ENCODE measurements around the gene NDUFAF8. TPM values are rescaled to one million over a fixed set of nuclear protein-coding genes. Genes with fewer than 3 reads are reported as not detected.

NDUFAF8 gene
- polyA plus RNA-seq, 1 donor from 2014 or later, result 76.4 TPM

- Histone ChIP-seq H3K4me2 (ENCODE audit: low read length) (no peak overlapping the region), H3K9me2 (ENCODE audit: insufficient read depth, low read length) (no peaks in the 10 kb centered on the region), H3K27ac (ENCODE audit: low read length) (no peak overlapping the region), H3K4me3 (ENCODE audit: low read length) (no peak overlapping the region), H3K9ac (ENCODE audit: low read length) (no peak overlapping the region), H3K9me3 (ENCODE audit: low read length) (no peaks in the 10 kb centered on the region), H3K79me2 (replicated peaks; ENCODE audit: insufficient read depth, low read length) (no peaks in the 10 kb centered on the region), H3K27me3 (ENCODE audit: insufficient read depth, low read depth, low read length) (no peaks in the 10 kb centered on the region), H4K20me1 (ENCODE audit: insufficient read depth) (no peaks in the 10 kb centered on the region), H3K36me3 (ENCODE audit: insufficient read depth, low read length) (no peaks in the 10 kb centered on the region), H3F3A (ENCODE audit: insufficient read depth, low read length, poor library complexity, severe bottlenecking) (no peaks in the 10 kb centered on the region), H2AFZ (ENCODE audit: low read depth, low read length) (no peak overlapping the region)
- TF ChIP-seq RAD21 (conservative IDR thresholded peaks at IDR 0.05) (no peak), EP300 (conservative IDR thresholded peaks at IDR 0.05; ENCODE audit: poor library complexity, severe bottlenecking) (no peak), SMC3 (conservative IDR thresholded peaks at IDR 0.05; ENCODE audit: poor library complexity) (no peak), TAF1 (IDR thresholded peaks at IDR 0.05; ENCODE audit: low read depth) (no peak), POLR2AphosphoS5 (IDR thresholded peaks at IDR 0.05) (no peak), CTCF (IDR thresholded peaks at IDR 0.05; ENCODE audit: poor library complexity, severe bottlenecking) (no peak), EZH2 (IDR thresholded peaks at IDR 0.05; ENCODE audit: borderline replicate concordance, insufficient read depth, low read length, poor library complexity, severe bottlenecking) (no peak), REST (IDR thresholded peaks at IDR 0.05; ENCODE audit: borderline replicate concordance) (no peak), MXI1 (conservative IDR thresholded peaks at IDR 0.05; ENCODE audit: poor library complexity, severe bottlenecking) (no peak)
Observed at GRCh38 chr17:81282141-81282540, 43.0 kb downstream of the NDUFAF8 start.

GRCh38 chr17:81282876-81283275 lies 43.8 kb downstream of the NDUFAF8 start:
- Histone ChIP-seq H3K27ac (ENCODE audit: low read length) (no peak overlapping the region), H4K20me1 (ENCODE audit: insufficient read depth) (no peaks in the 10 kb centered on the region), H3K9ac (ENCODE audit: low read length) (no peak overlapping the region), H3K79me2 (replicated peaks; ENCODE audit: insufficient read depth, low read length) (no peaks in the 10 kb centered on the region), H2AFZ (ENCODE audit: low read depth, low read length) (no peak overlapping the region), H3K4me2 (ENCODE audit: low read length) (no peak overlapping the region), H3F3A (ENCODE audit: insufficient read depth, low read length, poor library complexity, severe bottlenecking) (no peaks in the 10 kb centered on the region), H3K36me3 (ENCODE audit: insufficient read depth, low read length) (no peaks in the 10 kb centered on the region), H3K4me3 (ENCODE audit: low read length) (no peak overlapping the region), H3K9me2 (ENCODE audit: insufficient read depth, low read length) (no peaks in the 10 kb centered on the region), H3K9me3 (ENCODE audit: low read length) (no peaks in the 10 kb centered on the region), H3K27me3 (ENCODE audit: insufficient read depth, low read depth, low read length) (no peaks in the 10 kb centered on the region)
- TF ChIP-seq RAD21 (conservative IDR thresholded peaks at IDR 0.05), result no peak

Data from neural cell (in vitro differentiated cells).